ENCODE measurements around the gene RGS12.
"Not testable (repeated sequence)": the region's sequence is repeated elsewhere in the genome, so short reads cannot be mapped to it uniquely, and the experiment has no call there.

RGS12 gene

DNA sequence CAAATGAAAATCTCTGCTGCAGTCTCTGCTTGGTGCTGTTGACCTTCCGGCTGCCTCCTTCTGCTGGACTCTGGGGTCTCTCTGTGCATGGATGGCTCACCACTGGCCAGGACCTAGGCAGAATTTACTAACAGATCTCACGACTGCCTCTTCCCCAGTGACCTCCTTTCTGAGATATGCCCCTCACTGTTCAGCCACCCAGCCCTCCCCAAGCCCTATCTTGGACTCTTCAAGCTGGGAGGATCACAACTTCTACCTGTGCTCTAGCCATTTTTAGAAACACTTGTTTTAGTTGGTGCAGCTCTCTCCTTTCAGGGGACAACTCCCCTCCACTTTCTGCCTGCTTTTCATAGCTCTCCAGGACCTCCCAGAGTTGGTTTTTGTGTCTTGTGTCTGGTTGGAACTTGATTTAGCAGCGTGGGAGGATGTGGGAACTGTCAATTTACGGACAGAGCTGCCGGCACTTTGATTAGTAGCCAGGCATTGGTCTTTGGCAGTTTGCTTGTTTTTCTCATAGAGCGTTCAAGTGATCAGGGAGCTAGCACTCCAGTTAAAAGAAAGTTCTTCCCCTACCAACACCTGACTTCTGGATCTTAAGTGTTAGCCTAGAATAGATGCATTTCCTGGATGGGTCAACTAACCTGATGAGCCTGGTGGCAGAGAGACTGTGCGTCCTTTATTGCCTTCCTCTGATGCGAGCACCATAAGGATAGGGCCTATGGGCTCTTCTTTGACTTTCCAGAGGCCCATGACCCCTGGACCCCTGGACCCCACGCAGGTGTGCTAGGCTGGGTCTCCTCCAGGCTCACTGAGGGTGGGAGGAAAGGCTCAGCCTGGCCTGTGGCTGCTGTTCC lies 6.5 kb downstream of the RGS12 start:
- DNase-seq (ENCODE audit: low spot score) = no peak

DNA sequence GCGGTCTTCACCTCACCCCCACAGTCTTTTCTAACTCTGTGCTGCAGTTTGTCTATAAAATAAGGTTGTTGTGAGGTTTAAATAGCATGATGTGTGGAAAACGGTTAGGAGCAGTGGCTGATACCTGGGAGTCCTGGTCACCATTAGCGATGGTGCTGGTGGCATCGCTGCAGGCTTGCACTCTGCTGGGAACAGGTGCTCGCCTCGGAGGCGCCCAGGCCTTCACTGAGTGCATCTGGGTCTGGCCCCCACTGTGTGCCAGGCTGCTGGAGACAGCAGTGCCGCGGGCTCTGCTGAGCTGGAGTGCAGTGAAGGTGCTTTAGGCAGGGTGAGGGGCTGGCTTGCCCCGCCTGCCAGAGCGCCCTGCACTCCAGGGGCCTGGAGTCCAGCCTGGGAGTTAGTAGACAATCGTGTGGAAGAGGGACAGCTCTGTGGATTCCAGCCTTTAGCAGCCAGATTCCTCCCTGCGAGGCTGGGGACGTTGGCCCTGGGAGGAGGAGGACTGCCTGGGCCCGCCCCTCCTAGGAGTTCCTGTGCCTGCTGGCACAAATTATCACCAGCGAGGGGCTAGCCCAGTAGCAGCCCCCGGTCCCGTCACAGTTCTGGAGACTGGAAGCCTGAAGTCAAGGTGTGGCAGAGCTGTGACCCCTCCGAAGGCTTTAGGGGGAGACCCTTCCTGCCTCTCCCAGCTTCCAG lies 7.3 kb downstream of the RGS12 start:
- no peak for DNase-seq (ENCODE audit: low spot score)

GRCh38 chr4:3300882-3301281 lies 8.1 kb downstream of the RGS12 start:
- not testable (repeated sequence) for DNase-seq (ENCODE audit: low spot score)

DNA sequence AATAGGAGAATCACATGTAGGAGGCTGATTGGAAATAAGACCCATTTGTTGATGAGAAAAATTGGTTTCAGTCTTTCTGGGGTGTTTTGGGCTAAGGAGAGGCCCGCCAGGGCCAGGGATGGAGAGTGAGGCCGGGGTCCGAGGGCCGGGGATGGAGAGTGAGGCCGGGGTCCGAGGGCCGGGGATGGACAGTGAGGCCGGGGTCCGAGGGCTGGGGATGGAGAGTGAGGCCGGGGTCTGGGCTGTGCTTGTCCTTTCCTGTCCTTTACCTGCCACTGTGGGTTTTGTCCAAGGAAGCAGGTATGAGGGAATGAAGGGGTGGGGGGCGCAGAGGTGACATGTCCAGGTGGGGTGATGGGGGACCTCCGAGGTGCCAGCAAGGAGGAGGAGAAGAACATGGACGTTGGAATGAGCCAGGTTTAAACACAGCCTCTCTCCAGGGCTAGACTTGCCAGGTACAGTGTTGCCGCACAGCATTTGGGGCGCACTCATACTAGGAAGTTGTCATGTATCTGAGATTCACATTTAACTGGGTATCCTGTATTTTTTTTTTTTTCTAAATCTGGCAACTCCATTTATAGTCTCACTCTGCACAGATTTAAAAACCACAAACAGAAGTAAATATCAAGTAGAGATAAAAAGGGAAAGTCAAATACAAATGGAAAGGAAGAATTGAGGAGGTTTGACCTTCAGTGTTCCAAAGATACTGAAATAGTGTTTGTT lies 8.8 kb downstream of the RGS12 start:
- DNase-seq (ENCODE audit: low spot score) = no peak

DNA sequence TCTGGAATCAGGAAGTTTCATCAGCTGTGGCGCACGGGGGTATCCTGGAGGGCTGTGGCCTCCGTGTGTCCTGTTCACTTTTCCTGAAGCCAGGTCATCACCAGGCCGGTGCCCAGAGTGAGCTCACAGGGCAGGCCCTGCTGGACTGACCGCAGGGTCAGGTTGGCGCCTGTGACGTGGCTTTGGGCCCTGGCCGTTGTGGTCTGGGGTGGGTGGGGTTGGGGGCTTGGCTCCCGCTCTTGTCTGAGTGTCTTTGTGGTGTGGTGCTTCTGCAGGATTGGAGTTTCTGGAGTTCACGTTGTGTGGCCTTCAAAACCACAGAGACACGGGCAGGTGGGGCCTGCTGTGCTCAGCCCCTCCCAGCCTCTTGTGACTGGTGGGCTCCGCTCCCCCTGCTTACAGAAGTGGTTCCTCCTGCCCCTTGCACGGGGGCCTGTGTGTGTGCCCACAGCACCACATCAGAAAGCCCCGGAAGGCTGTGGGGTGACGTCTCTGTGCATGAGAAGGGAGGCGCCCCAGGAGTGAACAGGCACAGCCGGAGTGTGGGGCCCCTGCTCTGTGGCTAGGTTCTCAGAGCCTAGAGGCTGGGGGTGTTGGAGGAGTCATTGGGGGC lies 9.5 kb downstream of the RGS12 start:
- peak; percentile 63 for DNase-seq (ENCODE audit: low spot score)

GRCh38 chr4:3302786-3303564 lies 10.2 kb downstream of the RGS12 start:
- DNase-seq (ENCODE audit: low spot score) = no peak

DNA sequence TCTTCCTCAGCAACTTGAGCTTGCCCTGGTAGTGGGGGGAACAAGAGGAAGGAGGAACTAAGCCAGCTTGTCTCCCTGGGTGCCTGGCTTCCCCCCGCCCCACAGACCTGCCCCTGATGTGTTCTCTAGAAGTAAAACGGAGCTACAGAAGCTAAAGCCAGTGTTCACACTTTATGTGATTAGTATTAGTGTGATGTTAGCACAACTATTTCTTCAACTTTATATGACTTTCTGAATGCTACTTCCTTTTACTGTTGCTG lies 10.7 kb downstream of the RGS12 start:
- no peak for DNase-seq (ENCODE audit: low spot score)

DNA sequence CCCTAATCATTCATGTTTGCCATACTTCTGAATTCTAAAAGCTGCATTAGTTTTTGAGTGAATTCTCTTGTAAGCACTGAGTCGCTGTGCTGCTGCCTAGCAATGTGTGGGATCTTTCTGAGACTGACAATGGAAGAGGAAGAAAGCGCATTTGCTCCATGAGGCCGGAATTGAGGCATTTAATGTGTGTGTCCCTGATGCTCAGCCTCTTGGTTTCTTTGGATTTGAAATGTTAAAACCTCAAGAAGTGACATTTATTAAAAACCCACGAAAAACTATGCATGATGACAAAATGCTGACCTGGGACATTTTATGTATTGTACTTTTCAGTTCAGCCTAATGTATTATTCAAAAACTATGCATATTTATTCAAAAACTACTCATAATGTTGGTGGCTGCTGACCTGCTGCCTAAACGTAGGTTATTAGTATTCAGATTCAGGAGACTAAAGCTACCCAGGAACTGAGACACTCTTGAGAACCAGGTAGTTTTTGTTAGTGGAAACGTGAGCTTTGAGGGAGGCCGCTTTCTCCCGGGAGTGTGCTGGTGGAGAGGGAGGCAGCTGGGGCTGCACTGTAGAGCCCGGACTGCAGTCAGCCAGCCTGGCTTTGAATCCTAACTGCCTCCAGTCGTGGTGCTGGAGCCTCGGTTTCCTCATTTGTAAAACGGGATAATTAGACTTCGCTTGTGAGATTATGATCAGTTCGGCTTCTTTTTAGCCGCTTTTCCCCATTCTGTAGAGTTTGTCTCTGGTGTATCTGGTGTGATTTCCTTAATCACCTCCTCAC lies 11.3 kb downstream of the RGS12 start:
- DNase-seq (ENCODE audit: low spot score) = no peak

DNA sequence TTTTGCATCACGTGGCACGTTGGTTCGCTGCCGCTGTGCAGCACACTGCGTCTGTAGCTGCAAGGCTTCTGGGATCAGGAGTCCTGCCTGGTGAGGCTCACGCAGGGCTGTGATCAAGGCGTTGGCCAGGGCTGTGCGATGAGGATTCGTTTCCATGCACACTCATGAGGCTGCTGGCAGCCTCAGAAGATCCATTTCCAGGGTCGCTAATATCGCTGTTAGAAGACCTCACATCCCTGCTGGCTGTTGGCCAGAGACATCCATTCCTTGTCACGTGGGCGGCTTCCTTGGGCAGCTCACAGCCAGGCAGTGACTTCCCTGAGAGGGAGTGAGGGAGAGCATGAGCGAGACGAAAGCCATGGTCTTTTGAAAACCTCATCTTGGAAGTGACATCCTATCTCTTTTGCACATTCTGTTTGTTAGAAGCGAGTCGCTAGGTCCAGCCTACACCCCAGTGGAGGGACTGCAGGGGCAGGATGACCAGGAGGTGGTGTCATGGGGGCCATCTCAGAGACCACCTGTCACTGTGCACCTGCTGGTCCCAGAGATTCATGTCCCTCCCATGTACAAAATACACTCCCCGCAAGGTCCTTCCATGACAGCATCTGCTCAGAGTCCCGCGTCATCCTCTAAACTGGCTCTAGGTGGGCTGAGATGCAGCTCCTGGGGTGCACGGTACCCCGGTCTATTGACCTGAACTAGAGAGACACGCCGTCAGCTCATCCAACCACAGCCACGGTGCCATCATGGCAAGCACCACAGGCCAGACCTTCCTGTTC lies 12.2 kb downstream of the RGS12 start:
- DNase-seq (ENCODE audit: low spot score) = peak; percentile 66

- no peak for DNase-seq (ENCODE audit: low spot score)
Measured at GRCh38 chr4:3305610-3306371, 13.0 kb downstream of the RGS12 start.

DNA sequence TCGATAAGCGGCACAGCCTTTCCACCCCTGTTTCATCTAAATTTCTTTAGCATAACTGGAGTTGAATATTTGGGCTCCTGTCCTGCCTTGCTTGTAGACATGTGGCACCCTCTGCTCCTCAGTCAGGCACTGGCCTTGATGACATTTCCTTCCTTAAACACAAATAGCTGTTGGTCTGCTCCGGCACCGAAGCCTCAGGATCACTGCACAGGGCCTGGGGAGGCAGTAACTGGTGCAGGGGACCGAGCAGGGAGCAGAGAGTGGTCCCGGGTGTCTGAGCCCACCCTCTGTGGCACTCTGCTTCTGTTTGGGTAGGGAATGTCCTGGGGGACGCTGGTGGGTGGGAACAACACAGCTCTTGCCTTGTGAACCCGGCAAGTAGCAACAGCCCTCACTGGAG lies 13.6 kb downstream of the RGS12 start:
- DNase-seq (ENCODE audit: low spot score) = no peak

DNA sequence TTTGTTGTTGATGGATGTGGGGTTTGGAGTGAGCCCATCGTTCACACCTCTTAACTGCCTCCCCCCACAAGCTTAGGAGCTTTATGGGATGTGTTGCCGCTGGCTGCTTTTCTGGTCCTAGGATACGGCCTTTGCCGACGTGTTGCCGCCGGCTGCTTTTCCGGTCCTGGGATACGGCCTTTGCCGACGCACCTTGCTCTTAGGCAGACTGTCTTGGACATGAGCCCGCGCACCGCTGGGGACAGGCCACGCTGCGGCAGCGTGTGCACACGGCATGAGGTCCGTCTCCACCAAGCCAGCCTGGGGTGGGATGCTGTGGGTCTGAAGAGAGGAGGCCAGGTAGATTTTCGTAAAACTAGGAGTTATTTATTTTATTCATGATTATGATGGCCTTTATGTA lies 14.2 kb downstream of the RGS12 start:
- DNase-seq (ENCODE audit: low spot score) = no peak

DNA sequence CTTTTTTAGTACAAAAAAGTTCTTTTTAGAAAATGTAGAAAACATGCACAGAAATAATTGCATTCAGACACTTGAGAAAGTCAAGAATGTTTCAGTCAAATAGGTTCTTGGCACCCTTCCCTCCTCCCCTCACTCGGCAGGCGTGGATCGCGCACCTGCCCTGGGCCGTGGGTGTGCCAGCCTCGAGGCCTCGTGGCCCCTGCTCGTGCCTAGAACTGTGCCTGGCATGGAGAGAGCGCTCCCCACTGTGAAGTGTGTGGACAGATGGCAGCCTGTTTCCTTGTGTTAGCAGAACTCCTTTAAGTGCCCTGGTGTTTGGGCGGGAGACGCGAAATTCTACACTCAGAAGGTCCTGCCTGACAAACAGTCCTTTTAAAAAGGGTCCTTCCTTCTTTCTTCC lies 14.7 kb downstream of the RGS12 start:
- DNase-seq (ENCODE audit: low spot score) = no peak

DNA sequence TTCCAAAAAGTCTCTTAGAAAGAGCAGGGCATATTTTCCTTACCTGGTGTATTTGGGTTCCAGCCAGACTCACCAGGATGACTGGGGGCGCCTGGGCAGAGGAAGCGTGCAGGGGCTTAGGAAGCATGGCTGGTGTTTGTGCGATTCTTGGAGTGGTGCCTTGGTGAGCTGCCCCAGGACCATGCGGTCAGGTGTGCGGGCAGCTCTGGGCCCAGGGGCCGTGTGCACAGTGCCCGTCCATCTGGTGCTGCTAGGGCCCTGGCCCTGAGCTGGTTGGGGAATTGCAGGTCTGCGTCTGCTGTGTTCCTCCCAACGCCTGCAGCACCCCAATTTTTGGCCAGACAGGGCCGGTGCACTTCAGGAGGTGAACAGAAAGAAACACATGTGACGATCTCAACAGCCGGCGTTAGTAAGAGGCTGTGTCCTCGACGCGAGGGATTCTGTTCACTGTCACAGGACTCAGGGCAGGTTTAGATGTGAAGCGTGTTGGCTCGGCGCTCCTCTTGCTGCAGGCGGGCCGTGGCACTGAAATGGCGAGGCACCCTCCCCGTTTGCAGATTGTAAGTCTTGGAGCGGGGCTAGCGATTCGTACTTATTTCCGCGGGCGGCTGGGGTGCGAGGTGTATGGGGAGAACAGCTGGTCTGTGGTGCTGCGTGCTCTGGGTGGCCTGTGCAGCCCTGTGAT lies 15.2 kb downstream of the RGS12 start:
- no peak for DNase-seq (ENCODE audit: low spot score)

DNA sequence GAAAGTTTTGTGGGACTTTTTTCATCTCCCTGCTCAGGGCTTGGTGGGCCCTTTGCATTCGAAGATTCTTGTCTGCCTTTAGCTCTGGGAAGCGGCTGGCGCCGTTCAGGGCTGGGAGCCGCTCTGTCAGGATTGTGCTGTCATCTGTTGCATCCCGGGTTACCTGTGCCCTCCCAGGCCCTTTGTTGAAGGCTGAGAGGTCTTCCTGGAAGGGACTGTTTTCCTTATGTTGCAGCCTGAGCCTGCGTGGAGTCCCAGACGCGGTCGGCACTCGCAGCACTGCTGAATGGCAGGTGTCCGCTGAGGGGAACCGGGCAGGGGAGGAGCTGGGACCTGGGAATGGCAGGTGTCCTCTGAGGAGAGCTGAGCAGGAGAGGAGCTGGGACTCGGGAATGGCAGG lies 15.9 kb downstream of the RGS12 start:
- DNase-seq (ENCODE audit: low spot score) = no peak

- no peak for DNase-seq (ENCODE audit: low spot score)
Measured at GRCh38 chr4:3310301-3311094, 17.7 kb downstream of the RGS12 start.

DNA sequence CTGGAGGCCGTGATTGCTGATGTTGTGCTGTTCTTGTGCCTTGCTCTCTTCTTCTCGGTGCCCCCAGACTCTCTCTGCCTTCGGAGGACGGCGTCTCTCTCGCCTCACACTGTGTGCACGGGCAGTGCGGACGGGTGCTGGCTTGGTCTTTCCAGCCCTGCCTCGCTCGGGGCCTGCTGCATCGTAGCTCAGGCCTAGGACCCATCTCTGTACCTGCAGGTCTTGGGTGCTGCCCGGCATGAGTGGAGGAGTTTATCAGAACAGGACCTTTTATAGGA lies 18.2 kb downstream of the RGS12 start:
- no peak for DNase-seq (ENCODE audit: low spot score)

- DNase-seq (ENCODE audit: low spot score) = no peak
Measured at GRCh38 chr4:3311489-3312171, 18.8 kb downstream of the RGS12 start.
